ENCODE measurements around the gene ANXA8. TPM values are rescaled to one million over a fixed set of nuclear protein-coding genes. Genes with fewer than 3 reads are reported as not detected.

ANXA8 gene
- total RNA-seq, 3 donors from 2014 or later (not counting 1 experiment from before 2014, with no cell fraction given) = not detected

GRCh38 chr10:47451998-47452494 lies 31.9 kb downstream of the ANXA8 start:
- Histone ChIP-seq H3K36me3 (ENCODE audit: control insufficient read depth, insufficient read depth, low read length) (no peaks in the 10 kb centered on the region), H3K4me3 (ENCODE audit: low read length) (no peak overlapping the region), H3K9me3 (ENCODE audit: control insufficient read depth, insufficient read depth, low read length) (no peaks in the 10 kb centered on the region), H3K27ac (ENCODE audit: low read length) (no peak overlapping the region), H3K27me3 (ENCODE audit: control insufficient read depth, insufficient read depth, low read length) (no peaks in the 10 kb centered on the region), H3K4me1 (ENCODE audit: control insufficient read depth, insufficient read depth, low read length) (no peaks in the 10 kb centered on the region)
- Mint-ChIP-seq H3K9me3 (peaks cover 0 to 5% of the 10 kb centered on the region in 2 donors), H3K4me1 (no peaks in the 10 kb centered on the region), H3K27ac (no peak overlapping the region), H3K4me3 (no peak overlapping the region), H3K27me3 (ENCODE audit: low read depth in 2 of 2) (peaks cover 0 to 3% of the 10 kb centered on the region in 2 donors), H3K36me3 (no peaks in the 10 kb centered on the region)
- ATAC-seq (no peak), DNase-seq (no peak)
- intact Hi-C loops (cut with micrococcal nuclease) = no loop called here
- TF ChIP-seq, protein P1, sequence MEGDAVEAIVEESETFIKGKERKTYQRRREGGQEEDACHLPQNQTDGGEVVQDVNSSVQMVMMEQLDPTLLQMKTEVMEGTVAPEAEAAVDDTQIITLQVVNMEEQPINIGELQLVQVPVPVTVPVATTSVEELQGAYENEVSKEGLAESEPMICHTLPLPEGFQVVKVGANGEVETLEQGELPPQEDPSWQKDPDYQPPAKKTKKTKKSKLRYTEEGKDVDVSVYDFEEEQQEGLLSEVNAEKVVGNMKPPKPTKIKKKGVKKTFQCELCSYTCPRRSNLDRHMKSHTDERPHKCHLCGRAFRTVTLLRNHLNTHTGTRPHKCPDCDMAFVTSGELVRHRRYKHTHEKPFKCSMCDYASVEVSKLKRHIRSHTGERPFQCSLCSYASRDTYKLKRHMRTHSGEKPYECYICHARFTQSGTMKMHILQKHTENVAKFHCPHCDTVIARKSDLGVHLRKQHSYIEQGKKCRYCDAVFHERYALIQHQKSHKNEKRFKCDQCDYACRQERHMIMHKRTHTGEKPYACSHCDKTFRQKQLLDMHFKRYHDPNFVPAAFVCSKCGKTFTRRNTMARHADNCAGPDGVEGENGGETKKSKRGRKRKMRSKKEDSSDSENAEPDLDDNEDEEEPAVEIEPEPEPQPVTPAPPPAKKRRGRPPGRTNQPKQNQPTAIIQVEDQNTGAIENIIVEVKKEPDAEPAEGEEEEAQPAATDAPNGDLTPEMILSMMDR (IDR thresholded peaks at IDR 0.05) = no peak
- 72% methylated on average over 7 of the region's 7 CpGs for WGBS (ENCODE audit: insufficient coverage)

GRCh38 chr10:47451273-47451997 lies 32.5 kb downstream of the ANXA8 start:
- peaks cover 1% of the 10 kb centered on the region for H3K9me3 ChIP-seq (ENCODE audit: control insufficient read depth, insufficient read depth, low read length)
- WGBS (ENCODE audit: insufficient coverage) = 82% methylated on average over 13 of the region's 13 CpGs
- intact Hi-C loops (cut with micrococcal nuclease) = no loop called here
- H3K27me3 Mint-ChIP-seq (ENCODE audit: low read depth in 2 of 2) = peaks cover 0 to 3% of the 10 kb centered on the region in 2 donors
- H3K4me1 Mint-ChIP-seq = no peaks in the 10 kb centered on the region
- H3K4me1 ChIP-seq (ENCODE audit: control insufficient read depth, insufficient read depth, low read length) = no peaks in the 10 kb centered on the region
- no peaks in the 10 kb centered on the region for H3K36me3 Mint-ChIP-seq
- no peak overlapping the region for H3K27ac Mint-ChIP-seq
- no peak overlapping the region for H3K27ac ChIP-seq (ENCODE audit: low read length)
- peaks cover 0 to 5% of the 10 kb centered on the region in 2 donors for H3K9me3 Mint-ChIP-seq
- TF ChIP-seq, protein P1 (IDR thresholded peaks at IDR 0.05) = no peak
- H3K36me3 ChIP-seq (ENCODE audit: control insufficient read depth, insufficient read depth, low read length) = no peaks in the 10 kb centered on the region
- DNase-seq = no peak
- H3K4me3 ChIP-seq (ENCODE audit: low read length) = no peak overlapping the region
- no peak for ATAC-seq
- H3K27me3 ChIP-seq (ENCODE audit: control insufficient read depth, insufficient read depth, low read length) = no peaks in the 10 kb centered on the region
- no peak overlapping the region for H3K4me3 Mint-ChIP-seq

DNA sequence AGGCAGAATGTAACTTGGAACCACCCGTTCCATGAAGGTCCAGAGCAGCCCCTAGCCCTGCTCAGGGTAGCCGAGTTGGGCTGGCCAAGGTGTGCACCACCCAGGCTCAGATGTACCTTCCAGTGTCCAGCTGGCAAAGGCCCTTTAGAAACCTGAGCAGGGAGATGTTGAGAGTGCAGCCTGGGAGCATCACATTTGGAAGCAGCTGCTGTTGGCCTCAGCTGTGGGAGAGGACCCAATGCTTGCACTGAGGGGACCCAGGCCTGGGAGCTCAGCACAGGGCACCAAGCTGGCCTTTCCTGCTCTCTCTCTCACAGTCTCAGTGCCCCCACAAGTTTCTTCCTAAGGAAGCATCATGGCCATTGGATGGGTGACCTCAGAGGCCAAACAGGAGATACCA lies 33.5 kb downstream of the ANXA8 start:
- intact Hi-C loops (cut with micrococcal nuclease) = no loop called here
- Mint-ChIP-seq H3K9me3 (peaks cover 5 to 7% of the 10 kb centered on the region in 2 donors), H3K4me1 (no peaks in the 10 kb centered on the region), H3K27me3 (ENCODE audit: low read depth in 2 of 2) (peaks cover 0 to 3% of the 10 kb centered on the region in 2 donors), H3K4me3 (no peak overlapping the region), H3K36me3 (peaks cover 6% of the 10 kb centered on the region), H3K27ac (no peak overlapping the region)
- peaks cover 5% of the 10 kb centered on the region for H3K9me3 ChIP-seq (ENCODE audit: control insufficient read depth, insufficient read depth, low read length)
- 77% methylated on average over 2 of the region's 2 CpGs for WGBS (ENCODE audit: insufficient coverage)
- DNase-seq (no peak), ATAC-seq (no peak)
- H3K4me1 ChIP-seq (ENCODE audit: control insufficient read depth, insufficient read depth, low read length) = no peaks in the 10 kb centered on the region
- TF ChIP-seq, protein P1 (IDR thresholded peaks at IDR 0.05) = no peak
- H3K36me3 ChIP-seq (ENCODE audit: control insufficient read depth, insufficient read depth, low read length) = no peaks in the 10 kb centered on the region
- no peaks in the 10 kb centered on the region for H3K27me3 ChIP-seq (ENCODE audit: control insufficient read depth, insufficient read depth, low read length)
- H3K4me3 ChIP-seq (ENCODE audit: low read length) = no peak overlapping the region
- no peak overlapping the region for H3K27ac ChIP-seq (ENCODE audit: low read length)
